ENCODE measurements around the gene PARD3B.
A peak's percentile ranks its signal among the peaks of the same experiment; 100 is the strongest.

PARD3B gene

GRCh38 chr2:204892506-204893255, 347.4 kb downstream of the PARD3B start:
- FAIRE-seq (no peak), DNase-seq (ENCODE audit: insufficient read length) (no peak)
- TF ChIP-seq POLR2AphosphoS5 (IDR thresholded peaks at IDR 0.05; ENCODE audit: low read depth, low read length) = no peak
- TF ChIP-seq TAF1 (IDR thresholded peaks at IDR 0.05; ENCODE audit: borderline replicate concordance, low read depth, low read length) = no peak
- TF ChIP-seq POLR2A (IDR thresholded peaks at IDR 0.05; ENCODE audit: low read depth, low read length) = no peak

GRCh38 chr2:204896146-204896545, 350.9 kb downstream of the PARD3B start:
- no peak for TF ChIP-seq POLR2AphosphoS5 (IDR thresholded peaks at IDR 0.05; ENCODE audit: low read depth, low read length)
- FAIRE-seq (no peak), DNase-seq (ENCODE audit: insufficient read length) (no peak)

DNA sequence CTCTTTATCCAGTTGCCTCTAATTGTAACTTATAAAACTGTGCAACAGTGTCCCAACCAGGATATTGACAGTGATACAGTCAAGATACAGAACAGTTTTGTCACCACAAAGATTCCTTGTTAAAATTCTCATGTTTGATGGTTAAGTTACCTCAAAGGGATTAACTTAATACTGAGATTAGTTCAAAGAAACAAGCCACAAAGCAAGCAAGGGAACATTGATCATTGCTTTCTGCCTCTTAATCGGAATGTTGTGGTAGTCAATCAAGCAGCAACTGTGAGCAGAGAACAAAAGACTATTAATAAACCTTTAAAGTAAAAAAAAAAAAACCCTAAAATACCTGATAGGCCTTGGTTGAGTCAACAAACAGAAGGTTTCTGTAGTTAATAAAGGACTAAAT, 352.3 kb downstream of the PARD3B start:
- FAIRE-seq (no peak), DNase-seq (ENCODE audit: insufficient read length) (no peak)
- TF ChIP-seq TAF1 (IDR thresholded peaks at IDR 0.05; ENCODE audit: borderline replicate concordance, low read depth, low read length) (no peak), POLR2AphosphoS5 (IDR thresholded peaks at IDR 0.05; ENCODE audit: low read depth, low read length) (no peak), POLR2A (IDR thresholded peaks at IDR 0.05; ENCODE audit: low read depth, low read length) (no peak)

GRCh38 chr2:204898928-204899640, 353.8 kb downstream of the PARD3B start:
- TF ChIP-seq TAF1 (IDR thresholded peaks at IDR 0.05; ENCODE audit: borderline replicate concordance, low read depth, low read length) (no peak), POLR2A (IDR thresholded peaks at IDR 0.05; ENCODE audit: low read depth, low read length) (no peak), POLR2AphosphoS5 (IDR thresholded peaks at IDR 0.05; ENCODE audit: low read depth, low read length) (no peak)
- DNase-seq (ENCODE audit: insufficient read length) (no peak), FAIRE-seq (no peak)

DNA sequence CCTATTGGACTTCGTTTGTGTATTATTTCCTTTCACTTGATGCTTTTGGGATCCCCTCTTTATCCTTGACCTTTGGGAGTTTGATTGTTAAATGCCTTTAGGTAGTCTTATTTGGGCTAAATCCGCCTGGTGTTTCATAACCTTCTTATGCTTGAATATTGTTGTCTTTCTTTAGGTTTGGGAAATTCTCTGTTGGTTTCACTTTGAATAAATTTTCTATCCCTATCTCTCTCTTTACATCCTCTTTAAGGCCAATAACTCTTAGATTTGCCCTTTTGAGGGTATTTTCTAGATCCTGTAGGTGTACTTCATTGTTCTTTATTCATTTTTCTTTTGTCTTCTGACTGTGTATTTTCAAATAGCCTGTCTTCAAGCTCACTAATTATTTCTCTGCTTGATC, 354.7 kb downstream of the PARD3B start:
- TF ChIP-seq POLR2A (IDR thresholded peaks at IDR 0.05; ENCODE audit: low read depth, low read length) (no peak), POLR2AphosphoS5 (IDR thresholded peaks at IDR 0.05; ENCODE audit: low read depth, low read length) (no peak), TAF1 (IDR thresholded peaks at IDR 0.05; ENCODE audit: borderline replicate concordance, low read depth, low read length) (no peak)
- DNase-seq (ENCODE audit: insufficient read length) = no peak
- no peak for FAIRE-seq

GRCh38 chr2:204900487-204900886, 355.2 kb downstream of the PARD3B start:
- no peak for DNase-seq (ENCODE audit: insufficient read length)
- no peak for TF ChIP-seq POLR2AphosphoS5 (IDR thresholded peaks at IDR 0.05; ENCODE audit: low read depth, low read length)

GRCh38 chr2:204900910-204901309, 355.6 kb downstream of the PARD3B start:
- DNase-seq (ENCODE audit: insufficient read length) (no peak), FAIRE-seq (no peak)
- TF ChIP-seq POLR2A (IDR thresholded peaks at IDR 0.05; ENCODE audit: low read depth, low read length) (no peak), POLR2AphosphoS5 (IDR thresholded peaks at IDR 0.05; ENCODE audit: low read depth, low read length) (no peak), TAF1 (IDR thresholded peaks at IDR 0.05; ENCODE audit: borderline replicate concordance, low read depth, low read length) (no peak)

More at GRCh38 chr2:204900487-204900886, 355.2 kb downstream of the PARD3B start:
- FAIRE-seq = no peak

DNA sequence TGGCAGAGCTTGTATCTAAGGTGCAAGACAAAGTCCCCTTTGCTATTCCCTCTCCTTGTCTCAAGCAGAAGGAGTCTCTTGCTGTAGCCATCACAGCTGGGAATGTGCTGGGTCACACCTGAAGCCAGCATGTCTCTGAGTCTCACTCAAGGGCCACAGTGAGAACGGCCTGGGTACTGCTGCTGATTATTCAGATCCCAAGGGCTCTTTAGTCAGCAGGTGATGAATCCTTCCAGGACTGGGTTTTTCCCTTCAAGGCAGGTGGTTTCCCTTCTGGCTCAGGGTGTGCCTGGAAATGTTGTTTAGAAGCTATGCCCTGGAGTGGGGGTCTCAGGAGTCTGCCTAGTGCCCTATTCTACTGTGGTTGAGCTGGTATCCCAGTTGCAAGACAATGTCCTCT, 356.3 kb downstream of the PARD3B start:
- FAIRE-seq = peak; percentile 5
- no peak for DNase-seq (ENCODE audit: insufficient read length)
- TF ChIP-seq TAF1 (IDR thresholded peaks at IDR 0.05; ENCODE audit: borderline replicate concordance, low read depth, low read length) (no peak), POLR2AphosphoS5 (IDR thresholded peaks at IDR 0.05; ENCODE audit: low read depth, low read length) (no peak), POLR2A (IDR thresholded peaks at IDR 0.05; ENCODE audit: low read depth, low read length) (no peak)

DNA sequence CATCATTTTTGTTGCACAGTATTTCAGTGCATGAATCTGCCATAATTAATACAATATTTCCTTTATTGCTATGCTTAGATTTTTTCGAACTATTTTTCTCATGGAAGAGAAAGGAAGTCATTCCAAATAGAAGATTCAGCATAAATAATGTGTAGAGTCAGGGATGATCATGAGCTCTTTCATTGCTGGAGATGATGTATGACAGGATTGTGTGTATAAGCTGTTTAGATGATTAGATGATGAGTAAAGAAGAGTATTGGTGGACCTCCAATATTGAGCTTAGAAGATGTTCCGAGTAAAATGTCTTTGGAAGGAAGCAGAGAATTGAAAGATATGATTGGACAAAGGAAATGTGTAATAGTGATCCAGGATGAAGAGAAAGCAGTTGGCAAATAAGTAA, 364.5 kb downstream of the PARD3B start:
- DNase-seq (ENCODE audit: insufficient read length) (no peak), FAIRE-seq (no peak)
- TF ChIP-seq POLR2AphosphoS5 (IDR thresholded peaks at IDR 0.05; ENCODE audit: low read depth, low read length) (no peak), POLR2A (IDR thresholded peaks at IDR 0.05; ENCODE audit: low read depth, low read length) (no peak), TAF1 (IDR thresholded peaks at IDR 0.05; ENCODE audit: borderline replicate concordance, low read depth, low read length) (no peak)

DNA sequence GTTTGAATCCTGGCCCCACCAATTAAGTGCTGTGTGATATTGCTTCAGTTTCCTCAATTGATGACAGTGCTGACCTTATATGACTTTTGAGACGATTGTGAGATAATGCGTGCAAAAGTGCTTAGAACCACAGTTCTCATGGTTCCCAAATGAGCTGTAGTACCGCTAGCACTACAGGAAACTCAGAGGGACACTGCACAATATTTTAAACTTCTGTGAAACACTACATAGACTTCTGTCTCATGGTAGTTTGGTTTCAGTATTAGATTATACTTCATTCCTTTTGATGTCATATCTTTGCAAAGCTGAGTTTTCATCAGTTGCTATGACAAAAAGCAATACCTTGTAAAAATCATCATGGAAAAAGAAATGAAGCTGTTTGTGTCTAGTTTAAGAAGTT, 368.0 kb downstream of the PARD3B start:
- no peak for FAIRE-seq
- TF ChIP-seq TAF1 (IDR thresholded peaks at IDR 0.05; ENCODE audit: borderline replicate concordance, low read depth, low read length) (no peak), POLR2AphosphoS5 (IDR thresholded peaks at IDR 0.05; ENCODE audit: low read depth, low read length) (no peak), POLR2A (IDR thresholded peaks at IDR 0.05; ENCODE audit: low read depth, low read length) (no peak)
- DNase-seq (ENCODE audit: insufficient read length) = no peak

DNA sequence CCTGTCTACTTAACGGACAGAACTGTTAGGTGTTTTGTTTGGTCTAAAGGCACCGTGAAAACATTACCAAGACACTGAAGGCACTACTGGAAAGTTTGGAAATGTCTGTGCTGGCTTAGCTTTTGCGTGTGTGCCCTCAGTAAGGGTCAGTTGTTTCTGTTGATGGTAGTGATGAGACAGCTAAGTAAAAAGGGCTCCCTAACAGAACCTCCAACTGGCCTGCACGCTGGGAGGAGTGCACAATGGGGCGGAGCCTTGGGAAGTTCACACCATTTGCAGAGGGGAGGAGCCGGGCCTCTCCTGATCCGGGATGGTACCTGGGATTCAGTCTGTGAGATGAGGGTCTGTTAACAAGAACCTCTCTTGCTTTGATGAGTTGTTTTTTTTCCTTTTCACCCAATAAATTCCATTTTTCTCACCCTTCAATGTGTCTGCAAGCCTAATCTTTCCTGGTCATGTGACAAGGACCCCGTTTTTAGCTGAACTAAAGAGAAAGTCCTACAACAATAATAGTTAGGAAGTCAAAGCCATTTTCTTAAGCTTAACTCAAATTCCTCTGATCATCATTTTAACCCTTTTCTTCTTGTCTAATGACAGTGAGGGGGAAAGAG, 368.7 kb downstream of the PARD3B start:
- no peak for FAIRE-seq
- no peak for DNase-seq (ENCODE audit: insufficient read length)
- TF ChIP-seq POLR2AphosphoS5 (IDR thresholded peaks at IDR 0.05; ENCODE audit: low read depth, low read length) (no peak), POLR2A (IDR thresholded peaks at IDR 0.05; ENCODE audit: low read depth, low read length) (no peak), TAF1 (IDR thresholded peaks at IDR 0.05; ENCODE audit: borderline replicate concordance, low read depth, low read length) (no peak)

DNA sequence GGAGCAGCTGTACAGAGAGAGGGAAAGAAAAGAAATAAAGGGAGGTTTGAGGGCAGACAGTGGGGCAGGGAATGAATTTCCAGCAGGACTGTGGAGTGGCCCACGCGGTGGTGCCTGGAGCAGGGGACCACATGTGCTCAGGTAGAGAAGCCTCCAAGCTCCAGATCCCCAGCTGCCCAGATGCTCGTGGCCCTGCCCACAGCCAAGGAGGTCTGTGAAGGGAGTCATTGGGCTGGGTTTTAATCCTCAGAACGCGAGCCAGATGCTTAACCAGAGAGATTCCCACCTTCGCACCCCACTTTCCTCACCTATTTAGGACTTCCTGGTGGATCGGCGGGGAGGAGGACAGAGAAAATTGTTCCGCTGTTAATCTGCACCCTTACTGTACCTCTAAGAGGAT, 369.4 kb downstream of the PARD3B start:
- TF ChIP-seq POLR2AphosphoS5 (IDR thresholded peaks at IDR 0.05; ENCODE audit: low read depth, low read length) (no peak), TAF1 (IDR thresholded peaks at IDR 0.05; ENCODE audit: borderline replicate concordance, low read depth, low read length) (no peak), POLR2A (IDR thresholded peaks at IDR 0.05; ENCODE audit: low read depth, low read length) (no peak)
- FAIRE-seq = no peak
- DNase-seq (ENCODE audit: insufficient read length) = no peak

All from GM12892 (cell line).